Measurements from ENCODE around the gene FHAD1. TPM values are rescaled to one million over a fixed set of nuclear protein-coding genes. Genes with fewer than 3 reads are reported as not detected.

Gene FHAD1
- total RNA-seq, 6 donors from 2014 or later: 2.0 to 45.8 (median 12.5) TPM

- ATAC-seq (ENCODE audit: low FRiP score in 2 of 2) (no peak), DNase-seq (no peak)
- Histone ChIP-seq H3K36me3 (no peaks in the 10 kb centered on the region), H3K27ac (no peak overlapping the region), H3K9me3 (no peaks in the 10 kb centered on the region), H3K27me3 (no peaks in the 10 kb centered on the region), H3K4me1 (peaks cover 0 to 8% (median 0%) of the 10 kb centered on the region in 4 donors), H3K4me3 (no peak overlapping the region)
- 84 to 91% methylated on average over 9 to 10 of the region's 10 CpGs for WGBS, 2 donors
- no peak for TF ChIP-seq POLR2AphosphoS5 (IDR thresholded peaks at IDR 0.05)
- TF ChIP-seq POLR2A (IDR thresholded peaks at IDR 0.05): no peak
- no peak for TF ChIP-seq EP300 (IDR thresholded peaks at IDR 0.05)
- TF ChIP-seq CTCF (IDR thresholded peaks at IDR 0.05): no peak
Measured at GRCh38 chr1:15280416-15280815, 33.4 kb downstream of the FHAD1 start.

DNA sequence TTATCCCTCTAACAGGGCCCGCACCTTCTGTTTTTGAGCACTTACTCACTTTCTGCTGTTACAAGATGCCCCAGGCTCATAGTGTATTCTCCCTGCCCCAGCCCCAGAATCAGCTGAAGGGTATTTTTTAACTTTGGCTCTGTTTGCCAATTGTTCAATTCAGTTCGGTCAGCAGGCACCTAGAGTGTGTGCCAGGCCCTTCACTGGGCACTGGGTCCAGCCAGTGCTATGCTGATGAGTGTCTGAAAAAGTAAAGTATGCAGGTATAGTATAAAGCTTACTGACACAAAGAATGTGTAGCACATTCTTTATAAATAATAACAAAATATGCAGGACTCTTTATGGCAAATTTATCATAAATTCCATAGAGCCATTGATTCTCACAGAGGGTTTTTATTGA, 35.0 kb downstream of the FHAD1 start:
- TF ChIP-seq EP300 (IDR thresholded peaks at IDR 0.05) (no peak), POLR2AphosphoS5 (IDR thresholded peaks at IDR 0.05) (no peak), CTCF (IDR thresholded peaks at IDR 0.05) (no peak), POLR2A (IDR thresholded peaks at IDR 0.05) (no peak)
- no peaks in the 10 kb centered on the region for H3K9me3 ChIP-seq
- H3K4me1 ChIP-seq: peaks cover 0 to 8% (median 0%) of the 10 kb centered on the region in 4 donors
- no peak overlapping the region for H3K4me3 ChIP-seq
- WGBS, 2 donors: 74 to 81% methylated on average over 2 of the region's 2 CpGs
- no peak overlapping the region for H3K27ac ChIP-seq
- ATAC-seq (ENCODE audit: low FRiP score in 2 of 2) (no peak), DNase-seq (no peak)
- no peaks in the 10 kb centered on the region for H3K27me3 ChIP-seq
- no peaks in the 10 kb centered on the region for H3K36me3 ChIP-seq

- no peaks in the 10 kb centered on the region for H3K27me3 ChIP-seq
- no peak overlapping the region for H3K4me3 ChIP-seq
- ATAC-seq (ENCODE audit: low FRiP score in 2 of 2) (no peak), DNase-seq (no peak)
- no peak for TF ChIP-seq POLR2AphosphoS5 (IDR thresholded peaks at IDR 0.05)
- TF ChIP-seq EP300 (IDR thresholded peaks at IDR 0.05): no peak
- TF ChIP-seq CTCF (IDR thresholded peaks at IDR 0.05): no peak
- TF ChIP-seq POLR2A (IDR thresholded peaks at IDR 0.05): no peak
- H3K4me1 ChIP-seq: peaks cover 0 to 8% (median 0%) of the 10 kb centered on the region in 4 donors
- H3K9me3 ChIP-seq: no peaks in the 10 kb centered on the region
- no peaks in the 10 kb centered on the region for H3K36me3 ChIP-seq
- WGBS, 2 donors: 88 to 93% methylated on average over 7 of the region's 7 CpGs
- no peak overlapping the region for H3K27ac ChIP-seq
Measured at GRCh38 chr1:15282810-15283474, 35.9 kb downstream of the FHAD1 start.

DNA sequence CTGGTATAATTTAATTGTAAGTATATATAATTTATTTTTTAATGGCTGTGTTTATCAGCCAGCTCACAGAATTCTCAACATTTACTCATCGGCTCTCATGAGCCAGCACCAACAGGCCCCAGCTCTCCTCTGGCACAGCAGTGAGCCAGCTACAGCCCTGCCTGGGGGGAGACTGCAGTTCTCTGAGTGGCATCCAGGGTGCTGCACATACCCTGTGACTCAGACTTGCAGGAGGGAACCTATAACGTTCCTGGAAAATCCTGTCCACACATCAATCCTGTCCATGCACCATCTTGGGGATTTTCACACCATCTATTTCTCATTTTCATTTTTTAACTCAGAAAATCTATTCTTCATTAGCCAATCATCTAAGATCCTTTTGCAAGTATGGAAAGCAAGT, 36.5 kb downstream of the FHAD1 start:
- H3K36me3 ChIP-seq: no peaks in the 10 kb centered on the region
- no peak for DNase-seq
- H3K9me3 ChIP-seq: no peaks in the 10 kb centered on the region
- TF ChIP-seq POLR2AphosphoS5 (IDR thresholded peaks at IDR 0.05) (no peak), EP300 (IDR thresholded peaks at IDR 0.05) (no peak), POLR2A (IDR thresholded peaks at IDR 0.05) (no peak)
- H3K4me1 ChIP-seq: peaks cover 0 to 8% (median 0%) of the 10 kb centered on the region in 4 donors
- no peaks in the 10 kb centered on the region for H3K27me3 ChIP-seq
- H3K4me3 ChIP-seq: no peak overlapping the region
- H3K27ac ChIP-seq: no peak overlapping the region
- no peak for ATAC-seq (ENCODE audit: low FRiP score in 2 of 2)
- WGBS, 2 donors: 75 to 86% methylated on average over 2 of the region's 2 CpGs

GRCh38 chr1:15286452-15286851, 39.4 kb downstream of the FHAD1 start:
- H3K36me3 ChIP-seq: no peaks in the 10 kb centered on the region
- H3K9me3 ChIP-seq: no peaks in the 10 kb centered on the region
- H3K4me3 ChIP-seq: no peak overlapping the region
- H3K27ac ChIP-seq: no peak overlapping the region
- H3K4me1 ChIP-seq: peaks cover 0 to 8% (median 0%) of the 10 kb centered on the region in 4 donors
- WGBS, 2 donors: 83 to 87% methylated on average over 4 of the region's 4 CpGs
- DNase-seq (no peak), ATAC-seq (ENCODE audit: low FRiP score in 2 of 2) (no peak)
- H3K27me3 ChIP-seq: no peaks in the 10 kb centered on the region
- TF ChIP-seq POLR2A (IDR thresholded peaks at IDR 0.05) (no peak), POLR2AphosphoS5 (IDR thresholded peaks at IDR 0.05) (no peak), CTCF (IDR thresholded peaks at IDR 0.05) (no peak), EP300 (IDR thresholded peaks at IDR 0.05) (no peak)

Data from upper lobe of left lung (tissue), 6 donors.